Suprapubic skin (tissue), 4 donors: ENCODE results near the gene DCX. TPM values are rescaled to one million over a fixed set of nuclear protein-coding genes. Genes with fewer than 3 reads are reported as not detected.

Experiments used
- DNase-seq, 2 donors: peaks; one replicate each; pipeline ENCODE4 v3.0.0-alpha.2; 2019; ENCODE audit warnings: low spot score in 2 of 2
- H3K27ac ChIP-seq: fragments of 200-600 bp; sonication (generic); one replicate; pipeline ENCODE4 v1.5.1; 2019
- H3K27me3 ChIP-seq: fragments of 200-600 bp; sonication (generic); one replicate; pipeline ENCODE4 v1.5.1; 2019
- H3K36me3 ChIP-seq: fragments of 200-600 bp; sonication (generic); one replicate; pipeline ENCODE4 v1.5.1; 2019
- H3K4me1 ChIP-seq: fragments of 200-600 bp; sonication (generic); one replicate; pipeline ENCODE4 v1.5.1; 2019
- H3K4me3 ChIP-seq: fragments of 200-600 bp; sonication (generic); one replicate; pipeline ENCODE4 v1.5.1; 2019; ENCODE audit warnings: mild to moderate bottlenecking
- H3K9me3 ChIP-seq: fragments of 200-600 bp; sonication (generic); one replicate; pipeline ENCODE4 v1.5.1; 2019
- EP300 ChIP-seq: sonication (generic); formaldehyde crosslinking; IDR thresholded peaks from one replicate; pipeline ENCODE4 v1.6.1; 2017; ENCODE audit warnings: antibody characterized with exemption
- POLR2A ChIP-seq, 2 donors: fragments of 450-650 bp; IDR thresholded peaks; one replicate each; pipeline ENCODE4 v1.6.1; 2017; ENCODE audit warnings: antibody characterized with exemption in 2 of 2, mild to moderate bottlenecking in 2 of 2, moderate library complexity in 2 of 2
- POLR2AphosphoS5 ChIP-seq, 3 donors: sonication (generic); formaldehyde crosslinking; IDR thresholded peaks; one replicate each; pipeline ENCODE4 v1.6.1; 2017; ENCODE audit warnings: antibody characterized with exemption in 3 of 3
- WGBS: methylation state at CpG from one replicate; pipeline ENCODE4 v1.1.5; 2018; 5-methylcytosine and 5-hydroxymethylcytosine counted together
- total RNA-seq, 4 donors: library from RNA; depleted of rRNA; stranded (reverse); fragments of >200 nt; gene quantifications; one replicate each; pipeline ENCODE4 v1.1.0, GENCODE V29; 2016
- TF ChIP-seq, protein P1 (sequence below), 2 donors: fragments of 200-600 bp in 1 of 2; fragments of 450-650 bp in 1 of 2; sonication (generic) in 1 of 2; IDR thresholded peaks; one replicate each; pipeline ENCODE4 v1.5.1; 2016 to 2019; ENCODE audit warnings: antibody characterized with exemption in 2 of 2, mild to moderate bottlenecking in 1 of 2, moderate library complexity in 1 of 2

DCX gene
- under 1 TPM in 1 of 4 donors, not detected in 3; 0.42 TPM for total RNA-seq

DNA sequence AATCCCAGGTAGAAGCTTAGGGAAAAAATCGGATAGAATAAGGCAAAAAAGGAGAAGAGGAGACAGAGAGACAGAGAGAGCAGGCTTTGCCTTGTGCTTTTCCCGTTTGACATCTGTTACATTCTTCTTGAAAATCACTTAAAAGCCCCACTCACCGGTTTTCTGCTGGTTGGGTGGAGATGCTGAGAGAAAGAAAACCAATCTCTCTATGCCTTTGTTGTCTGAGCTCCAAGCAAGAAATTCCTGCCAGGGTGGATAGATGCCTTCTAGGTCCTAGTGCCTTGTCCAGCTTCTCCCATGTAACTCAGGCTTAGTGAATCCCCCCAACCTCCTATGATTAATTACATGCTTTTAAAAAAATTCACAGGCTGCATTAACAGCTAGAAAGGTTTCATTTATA, at the start of gene DCX:
Gene DCX (minus strand): TSS at position 210 of the 400 bp plus-strand sequence. CDS start 1,794 bp downstream, outside the sequence.
- Histone ChIP-seq H3K9me3 (no peaks in the 10 kb centered on the region), H3K4me1 (no peaks in the 10 kb centered on the region), H3K27me3 (no peaks in the 10 kb centered on the region), H3K4me3 (no peak within 1 kb of the TSS), H3K36me3 (no peaks in the 10 kb centered on the region), H3K27ac (no peak within 1 kb of the TSS)
- 1% methylated on average over 3 of the region's 3 CpGs for WGBS
- DNase-seq, result no peak
- TF ChIP-seq, protein P1, sequence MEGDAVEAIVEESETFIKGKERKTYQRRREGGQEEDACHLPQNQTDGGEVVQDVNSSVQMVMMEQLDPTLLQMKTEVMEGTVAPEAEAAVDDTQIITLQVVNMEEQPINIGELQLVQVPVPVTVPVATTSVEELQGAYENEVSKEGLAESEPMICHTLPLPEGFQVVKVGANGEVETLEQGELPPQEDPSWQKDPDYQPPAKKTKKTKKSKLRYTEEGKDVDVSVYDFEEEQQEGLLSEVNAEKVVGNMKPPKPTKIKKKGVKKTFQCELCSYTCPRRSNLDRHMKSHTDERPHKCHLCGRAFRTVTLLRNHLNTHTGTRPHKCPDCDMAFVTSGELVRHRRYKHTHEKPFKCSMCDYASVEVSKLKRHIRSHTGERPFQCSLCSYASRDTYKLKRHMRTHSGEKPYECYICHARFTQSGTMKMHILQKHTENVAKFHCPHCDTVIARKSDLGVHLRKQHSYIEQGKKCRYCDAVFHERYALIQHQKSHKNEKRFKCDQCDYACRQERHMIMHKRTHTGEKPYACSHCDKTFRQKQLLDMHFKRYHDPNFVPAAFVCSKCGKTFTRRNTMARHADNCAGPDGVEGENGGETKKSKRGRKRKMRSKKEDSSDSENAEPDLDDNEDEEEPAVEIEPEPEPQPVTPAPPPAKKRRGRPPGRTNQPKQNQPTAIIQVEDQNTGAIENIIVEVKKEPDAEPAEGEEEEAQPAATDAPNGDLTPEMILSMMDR (IDR thresholded peaks at IDR 0.05), result no peak
- TF ChIP-seq EP300, result no peak

DNA sequence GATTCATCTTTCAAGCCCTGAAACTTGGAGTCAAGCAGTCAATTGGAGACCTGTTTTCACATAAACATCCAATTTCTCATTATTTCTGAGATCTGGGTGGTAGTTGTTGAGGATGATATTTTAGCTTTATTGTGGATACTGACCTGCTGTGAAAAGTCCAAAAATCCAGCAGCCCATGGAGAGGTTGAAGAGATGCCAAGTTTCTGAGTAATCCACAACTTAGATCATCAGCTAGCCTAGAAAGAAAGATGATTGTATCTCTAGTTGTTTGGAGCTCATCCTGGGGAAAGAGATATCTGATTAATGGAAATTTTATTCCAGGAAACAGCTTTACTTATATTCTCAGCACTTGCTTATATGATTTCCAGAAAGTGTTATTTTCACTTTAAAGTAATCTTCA, 48.6 kb upstream of the DCX start:
- Histone ChIP-seq H3K4me3 (no peak overlapping the region), H3K4me1 (no peaks in the 10 kb centered on the region), H3K27ac (no peak overlapping the region), H3K36me3 (no peaks in the 10 kb centered on the region), H3K27me3 (no peaks in the 10 kb centered on the region), H3K9me3 (no peaks in the 10 kb centered on the region)
- no peak for DNase-seq
- TF ChIP-seq EP300, result no peak
- TF ChIP-seq POLR2A (IDR thresholded peaks at IDR 0.05), result no peak
- TF ChIP-seq POLR2AphosphoS5 (IDR thresholded peaks at IDR 0.05), result no peak
- TF ChIP-seq, protein P1 (IDR thresholded peaks at IDR 0.05), result no peak

DNA sequence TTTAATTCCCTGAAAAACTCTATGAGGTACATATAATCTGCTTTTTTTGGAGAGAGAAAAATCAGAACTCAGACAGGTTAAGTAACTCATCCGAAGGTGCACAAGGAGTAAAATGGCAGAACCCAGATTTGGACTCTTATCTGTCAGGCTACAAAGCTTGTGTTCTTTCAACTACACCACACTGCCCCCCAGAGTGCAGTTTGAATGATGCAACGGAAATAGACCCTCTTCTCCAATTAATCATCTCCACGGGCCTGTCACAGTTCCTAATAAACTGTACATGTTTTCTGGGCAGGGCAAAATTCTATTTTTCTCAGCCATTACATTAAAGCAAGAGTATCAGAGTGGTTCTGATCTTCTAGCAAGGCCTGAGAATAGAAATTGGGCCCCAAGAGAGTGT, 35.3 kb upstream of the DCX start:
- 12% methylated on average over 3 of the region's 3 CpGs for WGBS
- H3K27me3 ChIP-seq, result no peaks in the 10 kb centered on the region
- DNase-seq, result no peak

DNA sequence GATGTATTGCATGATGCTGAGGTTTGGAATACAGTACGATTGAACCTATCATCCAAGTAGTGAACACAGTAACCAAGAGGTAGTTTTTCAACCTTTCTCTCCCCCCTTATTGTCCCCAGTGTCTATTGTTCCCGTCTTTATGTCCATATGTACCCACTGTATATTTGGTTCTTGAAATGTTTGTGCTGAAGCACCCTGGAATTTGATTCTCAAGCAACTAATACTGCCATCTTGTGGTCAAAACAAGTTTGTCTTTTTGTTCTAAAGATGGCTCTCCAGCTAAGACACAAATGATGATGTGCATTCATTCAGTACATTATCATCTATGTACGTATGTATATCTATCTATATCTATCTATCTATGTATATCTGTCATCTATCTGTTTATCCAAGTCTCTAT, 33.5 kb upstream of the DCX start:
- no peak overlapping the region for H3K4me3 ChIP-seq
- no peaks in the 10 kb centered on the region for H3K36me3 ChIP-seq
- no peak for DNase-seq
- TF ChIP-seq EP300, result no peak
- no peak for TF ChIP-seq POLR2AphosphoS5 (IDR thresholded peaks at IDR 0.05)
- TF ChIP-seq, protein P1 (IDR thresholded peaks at IDR 0.05), result peak in 1 of 2 donors; percentile 33
- 24% methylated on average over 3 of the region's 3 CpGs for WGBS
- no peak overlapping the region for H3K27ac ChIP-seq
- no peaks in the 10 kb centered on the region for H3K27me3 ChIP-seq
- H3K9me3 ChIP-seq, result no peaks in the 10 kb centered on the region
- H3K4me1 ChIP-seq, result no peaks in the 10 kb centered on the region

More for the DNA sequence above, 35.3 kb upstream of the DCX start:
- no peaks in the 10 kb centered on the region for H3K9me3 ChIP-seq
- no peaks in the 10 kb centered on the region for H3K4me1 ChIP-seq
- H3K27ac ChIP-seq, result no peak overlapping the region
- no peak overlapping the region for H3K4me3 ChIP-seq
- TF ChIP-seq POLR2A (IDR thresholded peaks at IDR 0.05) (no peak), EP300 (no peak), POLR2AphosphoS5 (IDR thresholded peaks at IDR 0.05) (no peak)
- TF ChIP-seq, protein P1 (IDR thresholded peaks at IDR 0.05), result no peak
- no peaks in the 10 kb centered on the region for H3K36me3 ChIP-seq

DNA sequence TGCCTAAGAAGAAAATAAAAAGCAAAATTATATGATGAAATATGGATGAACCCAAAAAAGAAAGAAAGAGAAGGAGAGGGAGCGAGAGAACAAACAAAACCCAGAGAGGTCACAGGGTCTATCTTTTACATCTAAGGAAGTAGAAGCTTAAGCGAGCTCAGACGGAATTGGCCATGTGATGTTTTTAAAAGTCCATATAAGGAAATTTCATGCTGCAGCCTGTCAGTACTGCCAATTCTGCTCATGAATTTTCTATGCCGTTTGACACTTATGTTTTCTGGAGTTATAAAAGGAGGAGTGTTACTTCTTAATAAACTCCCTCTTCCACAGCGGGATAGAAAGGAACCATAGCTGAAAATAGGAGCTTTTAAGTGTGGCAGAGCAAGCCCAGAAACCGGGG, 32.9 kb upstream of the DCX start:
- no peaks in the 10 kb centered on the region for H3K27me3 ChIP-seq
- TF ChIP-seq POLR2A (IDR thresholded peaks at IDR 0.05) (no peak), POLR2AphosphoS5 (IDR thresholded peaks at IDR 0.05) (no peak), EP300 (no peak)
- TF ChIP-seq, protein P1 (IDR thresholded peaks at IDR 0.05), result no peak
- no peaks in the 10 kb centered on the region for H3K36me3 ChIP-seq
- no peak for DNase-seq
- H3K9me3 ChIP-seq, result no peaks in the 10 kb centered on the region
- no peak overlapping the region for H3K27ac ChIP-seq
- no peak overlapping the region for H3K4me3 ChIP-seq
- no peaks in the 10 kb centered on the region for H3K4me1 ChIP-seq
- 34% methylated on average over 6 of the region's 6 CpGs for WGBS
